NB4 (cell line): ENCODE data around the gene TNN.

ENCODE experiments used
- POLR2A ChIP-seq: IDR thresholded peaks from 2 replicates; pipeline ENCODE4 v1.6.1; 2011; ENCODE audit warnings: mild to moderate bottlenecking; ENCODE audit not compliant: insufficient read length; ENCODE audit errors: extremely low read depth
- TF ChIP-seq, protein P1 (sequence below): IDR thresholded peaks from one replicate; pipeline ENCODE4 v1.5.1; 2012; ENCODE audit warnings: low read depth, low read length

- TF ChIP-seq, protein P1, sequence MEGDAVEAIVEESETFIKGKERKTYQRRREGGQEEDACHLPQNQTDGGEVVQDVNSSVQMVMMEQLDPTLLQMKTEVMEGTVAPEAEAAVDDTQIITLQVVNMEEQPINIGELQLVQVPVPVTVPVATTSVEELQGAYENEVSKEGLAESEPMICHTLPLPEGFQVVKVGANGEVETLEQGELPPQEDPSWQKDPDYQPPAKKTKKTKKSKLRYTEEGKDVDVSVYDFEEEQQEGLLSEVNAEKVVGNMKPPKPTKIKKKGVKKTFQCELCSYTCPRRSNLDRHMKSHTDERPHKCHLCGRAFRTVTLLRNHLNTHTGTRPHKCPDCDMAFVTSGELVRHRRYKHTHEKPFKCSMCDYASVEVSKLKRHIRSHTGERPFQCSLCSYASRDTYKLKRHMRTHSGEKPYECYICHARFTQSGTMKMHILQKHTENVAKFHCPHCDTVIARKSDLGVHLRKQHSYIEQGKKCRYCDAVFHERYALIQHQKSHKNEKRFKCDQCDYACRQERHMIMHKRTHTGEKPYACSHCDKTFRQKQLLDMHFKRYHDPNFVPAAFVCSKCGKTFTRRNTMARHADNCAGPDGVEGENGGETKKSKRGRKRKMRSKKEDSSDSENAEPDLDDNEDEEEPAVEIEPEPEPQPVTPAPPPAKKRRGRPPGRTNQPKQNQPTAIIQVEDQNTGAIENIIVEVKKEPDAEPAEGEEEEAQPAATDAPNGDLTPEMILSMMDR = no peak
- TF ChIP-seq POLR2A = no peak
Measured at GRCh38 chr1:175155473-175155856, 87.8 kb downstream of the TNN start.
